Neuronal stem cell (in vitro differentiated cells): Measurements from ENCODE around the gene TMX4.

Source experiments
- DNase-seq: peaks from one replicate; pipeline ENCODE4 v3.0.0-alpha.2; 2013; ENCODE audit warnings: low spot score
- H2AFZ ChIP-seq: one replicate; pipeline ENCODE4 v1.6.1; 2013; ENCODE audit warnings: mild to moderate bottlenecking, low read length, inconsistent platforms
- H2AK5ac ChIP-seq: 2 replicates; pipeline ENCODE4 v1.6.1; 2013; ENCODE audit warnings: low read depth, mild to moderate bottlenecking, inconsistent platforms, low read length, moderate library complexity, mixed read lengths
- H2BK120ac ChIP-seq: 2 replicates; pipeline ENCODE4 v1.6.1; 2013; ENCODE audit warnings: low read depth, mild to moderate bottlenecking, inconsistent platforms, low read length, moderate library complexity, mixed read lengths
- H2BK12ac ChIP-seq: one replicate; pipeline ENCODE4 v1.6.1; 2013; ENCODE audit warnings: low read length, inconsistent platforms
- H2BK15ac ChIP-seq: 2 replicates; pipeline ENCODE4 v1.6.1; 2013; ENCODE audit warnings: mild to moderate bottlenecking, low read length, inconsistent platforms, mixed read lengths
- H2BK5ac ChIP-seq: one replicate; pipeline ENCODE4 v1.6.1; 2013; ENCODE audit warnings: inconsistent platforms, mild to moderate bottlenecking, low read length, moderate library complexity
- H3K14ac ChIP-seq: one replicate; pipeline ENCODE4 v1.6.1; 2013; ENCODE audit warnings: low read length, inconsistent platforms
- H3K18ac ChIP-seq: 2 replicates; pipeline ENCODE4 v1.6.1; 2013; ENCODE audit warnings: low read length, inconsistent platforms
- H3K23ac ChIP-seq: 2 replicates; pipeline ENCODE4 v1.6.1; 2013; ENCODE audit warnings: low read depth, mild to moderate bottlenecking, mixed read lengths, low read length, inconsistent platforms; ENCODE audit not compliant: poor library complexity
- H3K27ac ChIP-seq: replicated peaks from 3 replicates; pipeline ENCODE4 v1.5.1; 2013; ENCODE audit warnings: low read length, inconsistent platforms
- H3K27me3 ChIP-seq, 3 experiments: 2 replicates each; pipeline ENCODE4 v1.6.1; 2013; ENCODE audit warnings: low read length in 3 of 3, mild to moderate bottlenecking in 2 of 3, inconsistent platforms in 1 of 3, low read depth in 1 of 3, mixed read lengths in 1 of 3, moderate library complexity in 1 of 3; ENCODE audit not compliant: control insufficient read depth in 3 of 3, insufficient read depth in 3 of 3
- H3K36me3 ChIP-seq, 2 donors: replicated peaks in 1 of 2; 2 replicates each; pipeline ENCODE4 v1.6.1; 2013; ENCODE audit warnings: low read length in 2 of 2; ENCODE audit not compliant: control insufficient read depth in 2 of 2, insufficient read depth in 2 of 2
- H3K4ac ChIP-seq: 2 replicates; pipeline ENCODE4 v1.6.1; 2013; ENCODE audit warnings: inconsistent platforms, mild to moderate bottlenecking, low read length, moderate library complexity
- H3K4me1 ChIP-seq, 2 donors: 1 replicate in 1 of 2; 2 replicates in 1 of 2; pipeline ENCODE4 v1.6.1; 2013; ENCODE audit warnings: low read length in 2 of 2, low read depth in 1 of 2; ENCODE audit not compliant: control insufficient read depth in 2 of 2, insufficient read depth in 1 of 2
- H3K4me2 ChIP-seq: one replicate; pipeline ENCODE4 v1.6.1; 2013; ENCODE audit warnings: mild to moderate bottlenecking, low read length, inconsistent platforms; ENCODE audit not compliant: insufficient read depth, poor library complexity, severe bottlenecking
- H3K4me3 ChIP-seq, 2 donors: 2 replicates each; pipeline ENCODE4 v1.5.1; 2013; ENCODE audit warnings: low read length in 2 of 2, mild to moderate bottlenecking in 2 of 2, inconsistent platforms in 1 of 2, moderate library complexity in 1 of 2
- H3K79me1 ChIP-seq: one replicate; pipeline ENCODE4 v1.6.1; 2013; ENCODE audit warnings: low read depth, mild to moderate bottlenecking, inconsistent platforms, low read length, moderate library complexity
- H3K9ac ChIP-seq: one replicate; pipeline ENCODE4 v1.6.1; 2013; ENCODE audit warnings: mild to moderate bottlenecking, low read depth, low read length, inconsistent platforms; ENCODE audit not compliant: poor library complexity
- H3K9me3 ChIP-seq, 2 donors: replicated peaks in 1 of 2; 2 replicates each; pipeline versions ENCODE3 to v1.6.1; 2013; ENCODE audit warnings: low read length in 2 of 2, mild to moderate bottlenecking in 2 of 2, inconsistent platforms in 1 of 2, low read depth in 1 of 2, mixed read lengths in 1 of 2, moderate library complexity in 1 of 2; ENCODE audit not compliant: control insufficient read depth in 2 of 2, insufficient read depth in 1 of 2
- H4K8ac ChIP-seq: one replicate; pipeline ENCODE4 v1.6.1; 2013; ENCODE audit warnings: low read depth, mild to moderate bottlenecking, inconsistent platforms, low read length, moderate library complexity
- H4K91ac ChIP-seq: one replicate; pipeline ENCODE4 v1.6.1; 2013; ENCODE audit warnings: low read length, low read depth, mild to moderate bottlenecking, inconsistent platforms; ENCODE audit not compliant: poor library complexity
- WGBS, 2 donors: extraction: QIAGEN DNeasy Blood & Tissue Kit; methylation state at CpG; one replicate each; pipeline ENCODE4 v1.1.7; 2013; ENCODE audit warnings: missing lambda C conversion rate in 2 of 2, mixed read lengths in 1 of 2; ENCODE audit not compliant: insufficient read length in 2 of 2, insufficient replicate concordance in 1 of 2; ENCODE audit errors: extremely low coverage in 2 of 2; 5-methylcytosine and 5-hydroxymethylcytosine counted together

Gene TMX4

GRCh38 chr20:7993238-7993637 lies 26.3 kb downstream of the TMX4 start:
- no peak overlapping the region for H2BK15ac ChIP-seq
- H3K4me2 ChIP-seq = no peak overlapping the region
- no peaks in the 10 kb centered on the region for H3K79me1 ChIP-seq
- H2AK5ac ChIP-seq = no peak overlapping the region
- no peak overlapping the region for H3K18ac ChIP-seq
- WGBS, 2 donors = no CpG with 5 or more reads among the region's 2 CpGs
- H3K4me3 ChIP-seq = no peak overlapping the region
- H3K36me3 ChIP-seq = peaks cover under 1 to 48% of the 10 kb centered on the region in 2 donors
- no peaks in the 10 kb centered on the region for H3K27me3 ChIP-seq
- H3K23ac ChIP-seq = no peak overlapping the region
- H3K9me3 ChIP-seq = peaks cover 0 to 17% of the 10 kb centered on the region in 2 donors
- H2AFZ ChIP-seq = no peak overlapping the region
- DNase-seq = no peak
- no peak overlapping the region for H2BK120ac ChIP-seq
- no peak overlapping the region for H3K27ac ChIP-seq
- no peak overlapping the region for H4K8ac ChIP-seq
- no peaks in the 10 kb centered on the region for H3K4me1 ChIP-seq
- H3K4ac ChIP-seq = no peak overlapping the region
- H3K9ac ChIP-seq = no peak overlapping the region
- H2BK12ac ChIP-seq = no peak overlapping the region
- H2BK5ac ChIP-seq = no peak overlapping the region
- no peak overlapping the region for H4K91ac ChIP-seq
- H3K14ac ChIP-seq = no peak overlapping the region

GRCh38 chr20:7990385-7990784 lies 29.2 kb downstream of the TMX4 start:
- Histone ChIP-seq H3K36me3 (peaks cover 0 to 31% of the 10 kb centered on the region in 2 donors), H3K4ac (no peak overlapping the region), H3K79me1 (no peaks in the 10 kb centered on the region), H3K23ac (no peak overlapping the region), H3K9ac (no peak overlapping the region), H3K27me3 (no peaks in the 10 kb centered on the region), H2AK5ac (no peak overlapping the region), H3K4me1 (no peaks in the 10 kb centered on the region), H3K4me2 (no peak overlapping the region), H3K18ac (no peak overlapping the region), H2BK5ac (no peak overlapping the region), H3K27ac (no peak overlapping the region), H3K9me3 (peaks cover 0 to 12% of the 10 kb centered on the region in 2 donors), H3K4me3 (no peak overlapping the region), H2BK120ac (no peak overlapping the region), H2AFZ (no peak overlapping the region), H2BK12ac (no peak overlapping the region), H4K8ac (no peak overlapping the region), H3K14ac (no peak overlapping the region), H4K91ac (no peak overlapping the region), H2BK15ac (no peak overlapping the region)
- no peak for DNase-seq

DNA sequence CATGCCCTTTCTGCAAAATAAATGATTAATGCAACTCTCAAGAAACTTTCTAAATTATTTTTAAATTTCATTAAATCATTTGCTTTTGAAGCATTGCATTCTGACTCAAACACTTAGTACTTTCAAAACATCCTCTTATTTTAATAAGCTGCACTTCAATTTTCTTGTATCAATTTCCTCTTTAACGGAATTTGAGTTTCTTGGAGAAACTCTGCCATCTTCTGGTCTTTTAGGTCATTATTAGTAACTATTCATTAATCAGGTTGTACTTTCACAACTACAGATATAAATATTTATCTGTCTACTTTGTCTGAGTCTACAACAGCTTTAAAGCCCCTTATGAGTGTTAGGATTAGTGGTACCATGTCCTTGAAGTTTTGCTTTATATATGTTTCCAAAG lies 30.2 kb downstream of the TMX4 start:
- no peak overlapping the region for H3K27ac ChIP-seq
- H2AK5ac ChIP-seq = no peak overlapping the region
- H3K14ac ChIP-seq = no peak overlapping the region
- H2BK15ac ChIP-seq = no peak overlapping the region
- no peak for DNase-seq
- H3K27me3 ChIP-seq = no peaks in the 10 kb centered on the region
- peaks cover 0 to 9% of the 10 kb centered on the region in 2 donors for H3K9me3 ChIP-seq
- H3K4me2 ChIP-seq = no peak overlapping the region
- H3K18ac ChIP-seq = no peak overlapping the region
- no peak overlapping the region for H3K4me3 ChIP-seq
- no peak overlapping the region for H3K9ac ChIP-seq
- H2BK12ac ChIP-seq = no peak overlapping the region
- no peak overlapping the region for H4K8ac ChIP-seq
- no peak overlapping the region for H3K23ac ChIP-seq
- no peak overlapping the region for H2BK120ac ChIP-seq
- no peak overlapping the region for H2AFZ ChIP-seq
- H3K36me3 ChIP-seq = peaks cover 0 to 25% of the 10 kb centered on the region in 2 donors
- H2BK5ac ChIP-seq = no peak overlapping the region
- no peaks in the 10 kb centered on the region for H3K4me1 ChIP-seq
- no peaks in the 10 kb centered on the region for H3K79me1 ChIP-seq
- WGBS, 2 donors = no CpG with 5 or more reads among the region's 1 CpG
- H4K91ac ChIP-seq = no peak overlapping the region
- no peak overlapping the region for H3K4ac ChIP-seq

GRCh38 chr20:7985916-7986315 lies 33.6 kb downstream of the TMX4 start:
- Histone ChIP-seq H2BK5ac (no peak overlapping the region), H4K8ac (no peak overlapping the region), H3K27ac (no peak overlapping the region), H2AK5ac (no peak overlapping the region), H2BK12ac (no peak overlapping the region), H3K4ac (no peak overlapping the region), H3K23ac (no peak overlapping the region), H3K27me3 (no peaks in the 10 kb centered on the region), H3K36me3 (peaks cover 6 to 41% of the 10 kb centered on the region in 2 donors), H3K9ac (no peak overlapping the region), H3K14ac (no peak overlapping the region), H2BK15ac (no peak overlapping the region), H2AFZ (no peak overlapping the region), H3K4me3 (no peak overlapping the region), H3K79me1 (no peaks in the 10 kb centered on the region), H3K4me1 (peaks cover 0 to 1% of the 10 kb centered on the region in 2 donors), H2BK120ac (no peak overlapping the region), H3K9me3 (no peaks in the 10 kb centered on the region), H3K4me2 (no peak overlapping the region), H3K18ac (no peak overlapping the region), H4K91ac (no peak overlapping the region)
- no peak for DNase-seq
- no CpG with 5 or more reads among the region's 4 CpGs for WGBS, 2 donors
